Body of pancreas (tissue), 4 donors: Measurements from ENCODE around the gene DAP3. TPM values are rescaled to one million over a fixed set of nuclear protein-coding genes. Genes with fewer than 3 reads are reported as not detected.
"Not testable (repeated sequence)": the region's sequence is repeated elsewhere in the genome, so short reads cannot be mapped to it uniquely, and the experiment has no call there.

Experiments used
- ATAC-seq: fragments of 150-250 bp; one replicate; pipeline ENCODE4 v1.9.1; 2016
- DNase-seq, 4 donors: peaks; one replicate each; pipeline ENCODE4 v3.0.0-alpha.2; 2019
- H3K27ac ChIP-seq, 4 donors: fragments of 200-600 bp; sonication (generic); 1 replicate in 3 of 4; 2 replicates in 1 of 4; pipeline versions ENCODE4 v1.5.1 to v1.6.1; 2016 to 2019; ENCODE audit warnings: mild to moderate bottlenecking in 1 of 4, mixed read lengths in 1 of 4, moderate library complexity in 1 of 4
- H3K27me3 ChIP-seq, 2 donors: fragments of 200-600 bp; sonication (generic); one replicate each; pipeline ENCODE4 v1.6.0; 2016; ENCODE audit warnings: mild to moderate bottlenecking in 1 of 2
- H3K36me3 ChIP-seq, 2 donors: fragments of 200-600 bp; sonication (generic); replicated peaks in 1 of 2; 2 replicates each; pipeline ENCODE4 v1.5.1; 2016; ENCODE audit warnings: low read depth in 2 of 2; ENCODE audit not compliant: insufficient read depth in 1 of 2
- H3K4me1 ChIP-seq: fragments of 200-600 bp; sonication (generic); one replicate; pipeline ENCODE4 v1.6.0; 2016
- H3K4me3 ChIP-seq, 2 donors: fragments of 200-600 bp; sonication (generic); 1 replicate in 1 of 2; 2 replicates in 1 of 2; pipeline ENCODE4 v1.5.1; 2016 to 2019
- H3K9me3 ChIP-seq, 3 donors: fragments of 200-600 bp; sonication (generic); 1 replicate in 2 of 3; 2 replicates in 1 of 3; pipeline ENCODE4 v1.5.1; 2016
- POLR2A ChIP-seq, 3 donors: fragments of 450-650 bp; IDR thresholded peaks; one replicate each; pipeline ENCODE4 v1.6.1; 2016; ENCODE audit warnings: antibody characterized with exemption in 3 of 3, mild to moderate bottlenecking in 2 of 3
- WGBS, 2 donors: methylation state at CpG; one replicate each; pipeline ENCODE4 v1.1.5; 2017; 5-methylcytosine and 5-hydroxymethylcytosine counted together
- intact Hi-C: fragments of 100-400 bp; cut with DNase I; formaldehyde crosslinking; loops from one replicate; pipeline ENCODE4 v1.15.1; 2023
- total RNA-seq, 2 donors: library from RNA; depleted of rRNA; stranded (reverse); fragments of >200 nt; gene quantifications; one replicate each; pipeline ENCODE4 v1.1.0, GENCODE V29; 2016
- TF ChIP-seq, protein P1 (sequence below), 7 experiments: fragments of 450-650 bp in 4 of 7; fragments of 200-600 bp in 3 of 7; sonication (generic) in 3 of 7; IDR thresholded peaks; one replicate each; pipeline ENCODE4 v1.5.1; 2016 to 2019; ENCODE audit warnings: antibody characterized with exemption in 7 of 7

Gene DAP3
- total RNA-seq, 2 donors from 2014 or later: 71.9 to 110 TPM

DNA sequence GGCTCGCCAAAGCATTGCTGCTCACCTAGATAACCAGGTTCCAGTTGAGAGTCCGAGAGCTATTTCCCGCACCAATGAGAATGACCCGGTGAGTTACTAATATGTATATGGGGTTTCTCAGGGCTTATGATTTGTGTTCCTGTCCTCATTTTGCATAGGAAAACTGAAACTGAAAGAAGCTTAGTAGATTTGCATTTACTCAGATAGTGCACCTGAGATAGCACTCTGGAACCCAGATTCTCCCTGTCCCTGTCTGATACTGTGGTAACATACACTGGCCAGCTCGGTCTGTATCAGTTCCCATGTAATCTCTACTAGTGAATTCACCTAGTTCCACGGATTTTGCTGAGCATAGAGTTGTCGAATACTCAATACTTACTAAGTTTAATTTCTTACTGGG is 28.1 kb downstream of the DAP3 start:
- no peak for ATAC-seq
- intact Hi-C loops: no loop called here
- 87 to 92% methylated on average over 7 of the region's 7 CpGs for WGBS, 2 donors

DNA sequence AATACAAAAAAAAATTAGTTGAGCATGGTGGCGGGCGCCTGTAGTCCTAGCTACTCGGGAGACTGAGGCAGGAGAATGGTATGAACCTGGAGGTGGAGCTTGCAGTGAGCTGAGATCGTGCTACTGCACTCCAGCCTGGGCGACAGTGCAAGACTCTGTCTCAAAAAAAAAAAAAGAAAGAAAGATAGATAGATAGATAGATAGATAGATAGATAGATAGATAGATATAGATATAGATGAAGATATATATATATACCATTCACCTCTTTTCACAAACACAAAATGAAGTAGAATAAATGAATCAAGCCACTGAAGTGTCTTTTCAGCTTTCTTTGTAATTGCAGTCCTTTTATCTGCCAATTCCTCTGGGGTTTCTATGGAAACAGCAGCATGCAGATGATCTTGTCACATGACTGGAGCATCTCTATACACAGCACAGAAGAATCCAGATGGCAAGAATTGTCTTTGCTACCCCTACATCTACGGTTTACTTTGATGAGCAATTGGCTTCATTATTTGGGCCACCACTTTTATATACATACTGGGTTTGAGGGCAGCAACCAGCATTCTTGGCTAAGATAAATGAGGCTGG is 29.7 kb downstream of the DAP3 start:
- H3K27ac ChIP-seq, H3K9me3 ChIP-seq, DNase-seq, intact Hi-C loops, H3K4me3 ChIP-seq, H3K36me3 ChIP-seq, H3K27me3 ChIP-seq, H3K4me1 ChIP-seq, ATAC-seq: not testable (repeated sequence)
- WGBS, 2 donors: 89 to 96% methylated on average over 6 of the region's 6 CpGs

More for the DNA sequence above, 28.1 kb downstream of the DAP3 start:
- H3K27me3 ChIP-seq: no peaks in the 10 kb centered on the region
- no peaks in the 10 kb centered on the region for H3K9me3 ChIP-seq
- no peak overlapping the region for H3K27ac ChIP-seq
- no peaks in the 10 kb centered on the region for H3K4me1 ChIP-seq
- no peak for TF ChIP-seq POLR2A (IDR thresholded peaks at IDR 0.05)
- TF ChIP-seq, protein P1, sequence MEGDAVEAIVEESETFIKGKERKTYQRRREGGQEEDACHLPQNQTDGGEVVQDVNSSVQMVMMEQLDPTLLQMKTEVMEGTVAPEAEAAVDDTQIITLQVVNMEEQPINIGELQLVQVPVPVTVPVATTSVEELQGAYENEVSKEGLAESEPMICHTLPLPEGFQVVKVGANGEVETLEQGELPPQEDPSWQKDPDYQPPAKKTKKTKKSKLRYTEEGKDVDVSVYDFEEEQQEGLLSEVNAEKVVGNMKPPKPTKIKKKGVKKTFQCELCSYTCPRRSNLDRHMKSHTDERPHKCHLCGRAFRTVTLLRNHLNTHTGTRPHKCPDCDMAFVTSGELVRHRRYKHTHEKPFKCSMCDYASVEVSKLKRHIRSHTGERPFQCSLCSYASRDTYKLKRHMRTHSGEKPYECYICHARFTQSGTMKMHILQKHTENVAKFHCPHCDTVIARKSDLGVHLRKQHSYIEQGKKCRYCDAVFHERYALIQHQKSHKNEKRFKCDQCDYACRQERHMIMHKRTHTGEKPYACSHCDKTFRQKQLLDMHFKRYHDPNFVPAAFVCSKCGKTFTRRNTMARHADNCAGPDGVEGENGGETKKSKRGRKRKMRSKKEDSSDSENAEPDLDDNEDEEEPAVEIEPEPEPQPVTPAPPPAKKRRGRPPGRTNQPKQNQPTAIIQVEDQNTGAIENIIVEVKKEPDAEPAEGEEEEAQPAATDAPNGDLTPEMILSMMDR (IDR thresholded peaks at IDR 0.05): no peak
- peaks cover 0 to 15% of the 10 kb centered on the region in 2 donors for H3K36me3 ChIP-seq
- no peak for DNase-seq
- H3K4me3 ChIP-seq: no peak overlapping the region

DNA sequence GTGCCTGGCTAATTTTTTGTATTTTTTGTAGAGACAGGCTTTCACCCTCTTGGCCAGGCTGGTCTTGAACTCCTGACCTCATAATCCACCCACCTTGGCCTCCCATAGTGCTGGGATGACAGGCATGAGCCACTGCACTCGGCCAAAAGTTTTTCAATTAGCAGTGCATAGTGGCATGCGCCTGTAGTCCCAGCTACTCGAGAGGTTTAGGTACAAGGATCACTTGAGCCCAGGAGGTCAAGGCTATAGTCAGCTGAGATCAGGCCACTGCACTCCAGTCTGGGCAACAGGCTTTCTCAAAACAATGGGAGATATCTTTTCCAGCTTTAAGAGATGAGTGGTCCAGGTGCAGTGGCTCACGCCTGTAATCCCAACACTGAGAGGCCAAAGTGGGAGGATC is 30.8 kb downstream of the DAP3 start:
- DNase-seq (no peak), ATAC-seq (no peak)
- no peak overlapping the region for H3K4me3 ChIP-seq
- no peak overlapping the region for H3K27ac ChIP-seq
- peaks cover 0 to 9% of the 10 kb centered on the region in 2 donors for H3K36me3 ChIP-seq
- intact Hi-C loops: no loop called here
- H3K27me3 ChIP-seq: no peaks in the 10 kb centered on the region
- TF ChIP-seq POLR2A (IDR thresholded peaks at IDR 0.05): no peak
- TF ChIP-seq, protein P1 (IDR thresholded peaks at IDR 0.05): no peak
- H3K4me1 ChIP-seq: no peaks in the 10 kb centered on the region
- WGBS, 2 donors: 87% methylated on average over 4 of the region's 4 CpGs; no CpG with 5 or more reads in 1 of the 2 donors
- H3K9me3 ChIP-seq: no peaks in the 10 kb centered on the region

DNA sequence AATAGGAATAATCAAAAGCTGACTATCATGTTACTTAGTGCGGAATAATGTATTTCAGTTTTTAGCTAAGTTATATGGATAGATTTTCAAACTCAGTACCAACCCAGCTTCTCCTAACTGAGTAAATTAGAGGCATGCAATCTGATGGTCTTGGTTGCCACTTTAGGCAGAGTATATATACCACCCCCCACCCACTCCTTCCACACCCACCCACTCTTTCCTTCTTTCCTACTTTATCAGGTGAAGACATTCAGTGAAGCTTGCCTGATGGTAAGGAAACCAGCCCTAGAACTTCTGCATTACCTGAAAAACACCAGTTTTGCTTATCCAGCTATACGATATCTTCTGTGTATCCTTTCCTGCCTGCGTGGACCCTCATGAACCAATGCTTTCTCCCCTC is 36.3 kb downstream of the DAP3 start:
- TF ChIP-seq, protein P1 (IDR thresholded peaks at IDR 0.05): no peak
- TF ChIP-seq POLR2A (IDR thresholded peaks at IDR 0.05): no peak
- Histone ChIP-seq H3K4me3 (no peak overlapping the region), H3K9me3 (no peaks in the 10 kb centered on the region), H3K27ac (no peak overlapping the region), H3K36me3 (peaks cover 0 to 9% of the 10 kb centered on the region in 2 donors), H3K4me1 (no peaks in the 10 kb centered on the region), H3K27me3 (no peaks in the 10 kb centered on the region)
- 89 to 98% methylated on average over 3 of the region's 3 CpGs for WGBS, 2 donors
- intact Hi-C loops: no loop called here
- DNase-seq (no peak), ATAC-seq (no peak)

DNA sequence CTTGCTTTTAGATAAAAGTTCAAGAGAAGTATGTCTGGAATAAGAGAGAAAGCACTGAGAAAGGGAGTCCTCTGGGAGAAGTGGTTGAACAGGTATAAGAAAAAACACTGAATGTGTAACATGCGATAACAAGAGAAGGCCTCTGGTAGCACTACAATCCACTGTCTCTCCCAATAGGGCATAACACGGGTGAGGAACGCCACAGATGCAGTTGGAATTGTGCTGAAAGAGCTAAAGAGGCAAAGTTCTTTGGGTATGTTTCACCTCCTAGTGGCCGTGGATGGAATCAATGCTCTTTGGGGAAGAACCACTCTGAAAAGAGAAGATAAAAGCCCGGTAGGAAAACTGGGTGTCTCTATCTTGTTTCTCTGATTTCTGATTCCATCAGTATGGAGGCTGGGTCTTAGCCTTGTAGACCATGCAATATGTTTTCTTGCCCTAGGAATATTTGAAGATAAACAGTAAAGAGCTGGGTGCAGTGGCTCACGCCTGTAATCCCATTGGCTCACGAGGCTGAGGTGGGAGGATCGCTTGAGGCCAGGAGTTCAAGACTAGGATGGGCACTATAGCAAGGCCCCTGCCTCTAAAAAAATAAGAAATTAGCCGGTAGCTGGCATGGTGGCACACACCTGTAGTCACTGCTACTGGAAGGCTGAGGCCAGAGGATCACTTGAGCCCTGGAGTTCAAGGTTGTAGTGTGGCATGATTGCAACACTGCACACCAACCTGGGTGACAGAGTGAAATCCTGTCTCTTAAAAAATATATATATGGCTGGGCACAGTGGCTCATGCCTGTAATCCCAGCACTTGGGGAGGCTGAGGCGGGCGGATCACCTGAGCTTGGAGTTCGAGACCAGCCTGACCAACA is 40.4 kb downstream of the DAP3 start:
- peak; percentile 63 for ATAC-seq
- peak; percentile 42 to 67 (median 60) for DNase-seq
- H3K4me1 ChIP-seq: no peaks in the 10 kb centered on the region
- WGBS, 2 donors: 56 to 62% methylated on average over 12 of the region's 12 CpGs
- intact Hi-C loops: no loop called here
- H3K9me3 ChIP-seq: no peaks in the 10 kb centered on the region
- peaks cover 0 to 6% of the 10 kb centered on the region in 2 donors for H3K36me3 ChIP-seq
- no peak for TF ChIP-seq POLR2A (IDR thresholded peaks at IDR 0.05)
- TF ChIP-seq, protein P1 (IDR thresholded peaks at IDR 0.05): peak in 6 of 7 experiments; percentile 41 to 62 (median 49)
- no peak overlapping the region for H3K27ac ChIP-seq
- no peak overlapping the region for H3K4me3 ChIP-seq
- no peaks in the 10 kb centered on the region for H3K27me3 ChIP-seq
